ENCODE data around the gene APOL2. TPM values are rescaled to one million over a fixed set of nuclear protein-coding genes. Genes with fewer than 3 reads are reported as not detected.

The APOL2 gene
- polyA plus RNA-seq, 3 donors from 2014 or later = 22.4 to 42.4 (median 22.9) TPM

GRCh38 chr22:36244522-36245391 is 5.4 kb upstream of the APOL2 start:
- H3K36me3 Mint-ChIP-seq = peaks cover 0 to 3% (median 0%) of the 10 kb centered on the region in 3 donors
- H3K27ac Mint-ChIP-seq = no peak overlapping the region
- peaks cover 0 to 11% (median 1%) of the 10 kb centered on the region in 6 donors for H3K9me3 Mint-ChIP-seq
- no peak overlapping the region for H3K4me3 Mint-ChIP-seq
- peaks cover 4 to 5% of the 10 kb centered on the region in 2 donors for H3K4me1 Mint-ChIP-seq
- no peak for DNase-seq
- peaks cover 0 to 4% (median 3%) of the 10 kb centered on the region in 3 donors for H3K27me3 Mint-ChIP-seq (ENCODE audit: low read depth in 3 of 3)

GRCh38 chr22:36243986-36244385 is 4.7 kb upstream of the APOL2 start:
- Mint-ChIP-seq H3K4me3 (no peak overlapping the region), H3K4me1 (peaks cover 12 to 13% of the 10 kb centered on the region in 2 donors), H3K36me3 (peaks cover 0 to 3% (median 3%) of the 10 kb centered on the region in 3 donors), H3K9me3 (peaks cover 0 to 11% (median 1%) of the 10 kb centered on the region in 6 donors), H3K27ac (no peak overlapping the region), H3K27me3 (ENCODE audit: low read depth in 3 of 3) (peaks cover 0 to 9% (median 7%) of the 10 kb centered on the region in 3 donors)
- no peak for DNase-seq

GRCh38 chr22:36239150-36239400 is 252 bp downstream of the APOL2 start:
- H3K4me3 Mint-ChIP-seq = peak overlapping the region; percentile 93 to 100 (median 99)
- peak overlapping the region; percentile 96 to 99 (median 99) for H3K27ac Mint-ChIP-seq
- H3K9me3 Mint-ChIP-seq = peaks cover 0 to 11% (median 1%) of the 10 kb centered on the region in 6 donors
- H3K36me3 Mint-ChIP-seq = peaks cover 24 to 34% (median 28%) of the 10 kb centered on the region in 3 donors
- peaks cover 0 to 9% (median 8%) of the 10 kb centered on the region in 3 donors for H3K27me3 Mint-ChIP-seq (ENCODE audit: low read depth in 3 of 3)
- peaks cover 59 to 62% of the 10 kb centered on the region in 2 donors for H3K4me1 Mint-ChIP-seq
- DNase-seq = no peak

- peak overlapping the region; percentile 93 to 100 (median 99) for H3K4me3 Mint-ChIP-seq
- peaks cover 0 to 11% (median 8%) of the 10 kb centered on the region in 3 donors for H3K27me3 Mint-ChIP-seq (ENCODE audit: low read depth in 3 of 3)
- H3K27ac Mint-ChIP-seq = peak overlapping the region; percentile 96 to 99 (median 99)
- peaks cover 59 to 67% of the 10 kb centered on the region in 2 donors for H3K4me1 Mint-ChIP-seq
- H3K9me3 Mint-ChIP-seq = peaks cover 0 to 11% (median 1%) of the 10 kb centered on the region in 6 donors
- peaks cover 26 to 39% (median 31%) of the 10 kb centered on the region in 3 donors for H3K36me3 Mint-ChIP-seq
- DNase-seq = no peak
These were observed 766 bp downstream of the APOL2 start for GRCh38 chr22:36238373-36239149.

GRCh38 chr22:36237462-36238372 is 1.6 kb downstream of the APOL2 start:
- H3K9me3 Mint-ChIP-seq = peaks cover 0 to 5% (median 0%) of the 10 kb centered on the region in 6 donors
- H3K27ac Mint-ChIP-seq = peak overlapping the region; percentile 96 to 99 (median 99)
- H3K36me3 Mint-ChIP-seq = peaks cover 26 to 42% (median 31%) of the 10 kb centered on the region in 3 donors
- peak; percentile 20 to 29 (median 26) for DNase-seq
- H3K4me3 Mint-ChIP-seq = peak overlapping the region; percentile 93 to 100 (median 99)
- peaks cover 0 to 8% (median 5%) of the 10 kb centered on the region in 3 donors for H3K27me3 Mint-ChIP-seq (ENCODE audit: low read depth in 3 of 3)
- peaks cover 59 to 72% of the 10 kb centered on the region in 2 donors for H3K4me1 Mint-ChIP-seq

GRCh38 chr22:36236388-36237319 is 2.7 kb downstream of the APOL2 start:
- no peak for DNase-seq
- Mint-ChIP-seq H3K4me1 (peaks cover 62 to 78% of the 10 kb centered on the region in 2 donors), H3K27ac (peak overlapping the region; percentile 96 to 99 (median 99)), H3K4me3 (peak overlapping the region; percentile 93 to 100 (median 99)), H3K9me3 (no peaks in the 10 kb centered on the region), H3K27me3 (ENCODE audit: low read depth in 3 of 3) (peaks cover 0 to 8% (median 5%) of the 10 kb centered on the region in 3 donors), H3K36me3 (peaks cover 29 to 50% (median 37%) of the 10 kb centered on the region in 3 donors)

- Mint-ChIP-seq H3K27ac (peak overlapping the region in 5 of 6 donors; percentile 65 to 99 (median 85)), H3K27me3 (ENCODE audit: low read depth in 3 of 3) (peaks cover 0 to 8% (median 5%) of the 10 kb centered on the region in 3 donors), H3K36me3 (peaks cover 36 to 57% (median 42%) of the 10 kb centered on the region in 3 donors), H3K4me3 (peak overlapping the region; percentile 51 to 100 (median 66)), H3K4me1 (peaks cover 62 to 78% of the 10 kb centered on the region in 2 donors), H3K9me3 (no peaks in the 10 kb centered on the region)
- no peak for DNase-seq
These were observed 3.7 kb downstream of the APOL2 start for GRCh38 chr22:36235585-36235984.

GRCh38 chr22:36234919-36235318 is 4.4 kb downstream of the APOL2 start:
- H3K27me3 Mint-ChIP-seq (ENCODE audit: low read depth in 3 of 3) = peaks cover 0 to 8% (median 5%) of the 10 kb centered on the region in 3 donors
- H3K27ac Mint-ChIP-seq = peak overlapping the region; percentile 27 to 71 (median 61)
- peaks cover 36 to 57% (median 45%) of the 10 kb centered on the region in 3 donors for H3K36me3 Mint-ChIP-seq
- no peaks in the 10 kb centered on the region for H3K9me3 Mint-ChIP-seq
- peak overlapping the region in 2 of 5 donors; percentile 4 to 88 for H3K4me3 Mint-ChIP-seq
- DNase-seq = no peak
- peaks cover 59 to 75% of the 10 kb centered on the region in 2 donors for H3K4me1 Mint-ChIP-seq

- H3K4me1 Mint-ChIP-seq = peaks cover 52 to 67% of the 10 kb centered on the region in 2 donors
- no peak for DNase-seq
- no peak overlapping the region for H3K4me3 Mint-ChIP-seq
- H3K27ac Mint-ChIP-seq = peak overlapping the region in 5 of 6 donors; percentile 23 to 65 (median 51)
- H3K27me3 Mint-ChIP-seq (ENCODE audit: low read depth in 3 of 3) = peaks cover 0 to 5% (median 3%) of the 10 kb centered on the region in 3 donors
- no peaks in the 10 kb centered on the region for H3K9me3 Mint-ChIP-seq
- peaks cover 40 to 61% (median 43%) of the 10 kb centered on the region in 3 donors for H3K36me3 Mint-ChIP-seq
These were observed 5.1 kb downstream of the APOL2 start for GRCh38 chr22:36234213-36234612.

GRCh38 chr22:36233796-36234195 is 5.5 kb downstream of the APOL2 start:
- H3K36me3 Mint-ChIP-seq = peaks cover 42 to 61% (median 44%) of the 10 kb centered on the region in 3 donors
- H3K9me3 Mint-ChIP-seq = no peaks in the 10 kb centered on the region
- no peak for DNase-seq
- H3K4me3 Mint-ChIP-seq = no peak overlapping the region
- peaks cover 0 to 5% (median 0%) of the 10 kb centered on the region in 3 donors for H3K27me3 Mint-ChIP-seq (ENCODE audit: low read depth in 3 of 3)
- peak overlapping the region in 2 of 6 donors; percentile 30 to 65 for H3K27ac Mint-ChIP-seq
- H3K4me1 Mint-ChIP-seq = peaks cover 49 to 63% of the 10 kb centered on the region in 2 donors

- Mint-ChIP-seq H3K27ac (peak overlapping the region in 4 of 6 donors; percentile 24 to 48 (median 39)), H3K27me3 (ENCODE audit: low read depth in 3 of 3) (peaks cover 0 to 5% (median 0%) of the 10 kb centered on the region in 3 donors), H3K4me1 (peaks cover 40 to 54% of the 10 kb centered on the region in 2 donors), H3K4me3 (no peak overlapping the region), H3K9me3 (no peaks in the 10 kb centered on the region), H3K36me3 (peaks cover 43 to 65% (median 52%) of the 10 kb centered on the region in 3 donors)
- DNase-seq = no peak
These were observed 6.5 kb downstream of the APOL2 start for GRCh38 chr22:36232715-36233401.
